ENCODE data around the gene KRTAP4-16. TPM values are rescaled to one million over a fixed set of nuclear protein-coding genes. Genes with fewer than 3 reads are reported as not detected.

Gene KRTAP4-16
- total and polyA plus RNA-seq, 2 of the 8 experiments (the other 6 are each of a cell fraction or from before 2014, with no cell fraction given) = not detected

DNA sequence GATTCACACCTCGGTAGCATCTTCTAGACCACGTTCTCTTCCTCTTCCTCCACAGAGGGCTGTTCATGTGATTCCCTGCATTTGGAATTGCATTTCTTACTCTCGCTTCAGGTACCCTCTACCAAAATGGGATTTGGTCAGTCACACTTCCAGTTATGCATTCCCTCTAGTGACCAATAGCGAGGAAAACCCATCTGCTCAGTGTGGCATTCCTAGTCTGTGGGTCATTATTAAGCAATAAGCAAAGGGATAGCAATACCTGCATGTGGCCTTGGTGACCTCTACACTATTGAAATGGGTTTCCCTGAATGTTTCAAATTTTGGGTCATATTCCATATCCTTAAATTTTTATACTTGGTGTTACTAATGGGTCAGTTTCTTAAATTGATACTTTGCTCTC, 48.0 kb upstream of the KRTAP4-16 start (continued):
- TF ChIP-seq, protein P1, sequence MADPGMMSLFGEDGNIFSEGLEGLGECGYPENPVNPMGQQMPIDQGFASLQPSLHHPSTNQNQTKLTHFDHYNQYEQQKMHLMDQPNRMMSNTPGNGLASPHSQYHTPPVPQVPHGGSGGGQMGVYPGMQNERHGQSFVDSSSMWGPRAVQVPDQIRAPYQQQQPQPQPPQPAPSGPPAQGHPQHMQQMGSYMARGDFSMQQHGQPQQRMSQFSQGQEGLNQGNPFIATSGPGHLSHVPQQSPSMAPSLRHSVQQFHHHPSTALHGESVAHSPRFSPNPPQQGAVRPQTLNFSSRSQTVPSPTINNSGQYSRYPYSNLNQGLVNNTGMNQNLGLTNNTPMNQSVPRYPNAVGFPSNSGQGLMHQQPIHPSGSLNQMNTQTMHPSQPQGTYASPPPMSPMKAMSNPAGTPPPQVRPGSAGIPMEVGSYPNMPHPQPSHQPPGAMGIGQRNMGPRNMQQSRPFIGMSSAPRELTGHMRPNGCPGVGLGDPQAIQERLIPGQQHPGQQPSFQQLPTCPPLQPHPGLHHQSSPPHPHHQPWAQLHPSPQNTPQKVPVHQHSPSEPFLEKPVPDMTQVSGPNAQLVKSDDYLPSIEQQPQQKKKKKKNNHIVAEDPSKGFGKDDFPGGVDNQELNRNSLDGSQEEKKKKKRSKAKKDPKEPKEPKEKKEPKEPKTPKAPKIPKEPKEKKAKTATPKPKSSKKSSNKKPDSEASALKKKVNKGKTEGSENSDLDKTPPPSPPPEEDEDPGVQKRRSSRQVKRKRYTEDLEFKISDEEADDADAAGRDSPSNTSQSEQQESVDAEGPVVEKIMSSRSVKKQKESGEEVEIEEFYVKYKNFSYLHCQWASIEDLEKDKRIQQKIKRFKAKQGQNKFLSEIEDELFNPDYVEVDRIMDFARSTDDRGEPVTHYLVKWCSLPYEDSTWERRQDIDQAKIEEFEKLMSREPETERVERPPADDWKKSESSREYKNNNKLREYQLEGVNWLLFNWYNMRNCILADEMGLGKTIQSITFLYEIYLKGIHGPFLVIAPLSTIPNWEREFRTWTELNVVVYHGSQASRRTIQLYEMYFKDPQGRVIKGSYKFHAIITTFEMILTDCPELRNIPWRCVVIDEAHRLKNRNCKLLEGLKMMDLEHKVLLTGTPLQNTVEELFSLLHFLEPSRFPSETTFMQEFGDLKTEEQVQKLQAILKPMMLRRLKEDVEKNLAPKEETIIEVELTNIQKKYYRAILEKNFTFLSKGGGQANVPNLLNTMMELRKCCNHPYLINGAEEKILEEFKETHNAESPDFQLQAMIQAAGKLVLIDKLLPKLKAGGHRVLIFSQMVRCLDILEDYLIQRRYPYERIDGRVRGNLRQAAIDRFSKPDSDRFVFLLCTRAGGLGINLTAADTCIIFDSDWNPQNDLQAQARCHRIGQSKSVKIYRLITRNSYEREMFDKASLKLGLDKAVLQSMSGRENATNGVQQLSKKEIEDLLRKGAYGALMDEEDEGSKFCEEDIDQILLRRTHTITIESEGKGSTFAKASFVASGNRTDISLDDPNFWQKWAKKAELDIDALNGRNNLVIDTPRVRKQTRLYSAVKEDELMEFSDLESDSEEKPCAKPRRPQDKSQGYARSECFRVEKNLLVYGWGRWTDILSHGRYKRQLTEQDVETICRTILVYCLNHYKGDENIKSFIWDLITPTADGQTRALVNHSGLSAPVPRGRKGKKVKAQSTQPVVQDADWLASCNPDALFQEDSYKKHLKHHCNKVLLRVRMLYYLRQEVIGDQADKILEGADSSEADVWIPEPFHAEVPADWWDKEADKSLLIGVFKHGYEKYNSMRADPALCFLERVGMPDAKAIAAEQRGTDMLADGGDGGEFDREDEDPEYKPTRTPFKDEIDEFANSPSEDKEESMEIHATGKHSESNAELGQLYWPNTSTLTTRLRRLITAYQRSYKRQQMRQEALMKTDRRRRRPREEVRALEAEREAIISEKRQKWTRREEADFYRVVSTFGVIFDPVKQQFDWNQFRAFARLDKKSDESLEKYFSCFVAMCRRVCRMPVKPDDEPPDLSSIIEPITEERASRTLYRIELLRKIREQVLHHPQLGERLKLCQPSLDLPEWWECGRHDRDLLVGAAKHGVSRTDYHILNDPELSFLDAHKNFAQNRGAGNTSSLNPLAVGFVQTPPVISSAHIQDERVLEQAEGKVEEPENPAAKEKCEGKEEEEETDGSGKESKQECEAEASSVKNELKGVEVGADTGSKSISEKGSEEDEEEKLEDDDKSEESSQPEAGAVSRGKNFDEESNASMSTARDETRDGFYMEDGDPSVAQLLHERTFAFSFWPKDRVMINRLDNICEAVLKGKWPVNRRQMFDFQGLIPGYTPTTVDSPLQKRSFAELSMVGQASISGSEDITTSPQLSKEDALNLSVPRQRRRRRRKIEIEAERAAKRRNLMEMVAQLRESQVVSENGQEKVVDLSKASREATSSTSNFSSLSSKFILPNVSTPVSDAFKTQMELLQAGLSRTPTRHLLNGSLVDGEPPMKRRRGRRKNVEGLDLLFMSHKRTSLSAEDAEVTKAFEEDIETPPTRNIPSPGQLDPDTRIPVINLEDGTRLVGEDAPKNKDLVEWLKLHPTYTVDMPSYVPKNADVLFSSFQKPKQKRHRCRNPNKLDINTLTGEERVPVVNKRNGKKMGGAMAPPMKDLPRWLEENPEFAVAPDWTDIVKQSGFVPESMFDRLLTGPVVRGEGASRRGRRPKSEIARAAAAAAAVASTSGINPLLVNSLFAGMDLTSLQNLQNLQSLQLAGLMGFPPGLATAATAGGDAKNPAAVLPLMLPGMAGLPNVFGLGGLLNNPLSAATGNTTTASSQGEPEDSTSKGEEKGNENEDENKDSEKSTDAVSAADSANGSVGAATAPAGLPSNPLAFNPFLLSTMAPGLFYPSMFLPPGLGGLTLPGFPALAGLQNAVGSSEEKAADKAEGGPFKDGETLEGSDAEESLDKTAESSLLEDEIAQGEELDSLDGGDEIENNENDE (IDR thresholded peaks at IDR 0.05; ENCODE audit: insufficient replicate concordance, low read length) = no peak
- TF ChIP-seq, protein P2, sequence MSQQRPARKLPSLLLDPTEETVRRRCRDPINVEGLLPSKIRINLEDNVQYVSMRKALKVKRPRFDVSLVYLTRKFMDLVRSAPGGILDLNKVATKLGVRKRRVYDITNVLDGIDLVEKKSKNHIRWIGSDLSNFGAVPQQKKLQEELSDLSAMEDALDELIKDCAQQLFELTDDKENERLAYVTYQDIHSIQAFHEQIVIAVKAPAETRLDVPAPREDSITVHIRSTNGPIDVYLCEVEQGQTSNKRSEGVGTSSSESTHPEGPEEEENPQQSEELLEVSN (IDR thresholded peaks at IDR 0.05) = no peak
